ENCODE measurements around the gene FAM222B. TPM values are rescaled to one million over a fixed set of nuclear protein-coding genes. Genes with fewer than 3 reads are reported as not detected.

FAM222B gene
- total RNA-seq, 1 experiment from 2014 or later, result 94.6 TPM

GRCh38 chr17:28725660-28726225, 116.8 kb downstream of the FAM222B start (continued):
- TF ChIP-seq AFF4 (CRISPR knock-in tag; IDR thresholded peaks at IDR 0.05; ENCODE audit: borderline replicate concordance) (peak; percentile 75), ZMAT4 (CRISPR knock-in tag; IDR thresholded peaks at IDR 0.05) (peak; percentile 48; the same call in 1 of the 2 replicates), RORB (CRISPR knock-in tag; IDR thresholded peaks at IDR 0.05) (no peak), ARID4B (CRISPR knock-in tag; IDR thresholded peaks at IDR 0.05; ENCODE audit: borderline replicate concordance) (no peak; the same call in 1 of the 2 replicates), FOXP4 (CRISPR knock-in tag; IDR thresholded peaks at IDR 0.05) (peak; percentile 91)

GRCh38 chr17:28725166-28725659, 117.4 kb downstream of the FAM222B start:
- ChIA-PET POLR2A (interaction anchor here (0.5 to 6.4 kb wide), 8 partner anchors 14 to 455 kb away, joined by 3 to 310 read pairs (median 10); partner anchors contain the start of genes FAM222B, MYO18A, PHF12 and PROCA1), CTCF (interaction anchor here (0.6 to 12.2 kb wide), 10 partner anchors 8 to 391 kb away, joined by 5 to 541 read pairs (median 19); partner anchors contain the start of genes PHF12, PROCA1 and TRAF4)
- ATAC-seq (peak; percentile 0), DNase-seq (ENCODE audit: low spot score) (no peak)
- Mint-ChIP-seq H3K27ac (peak overlapping the region; percentile 98), H3K4me1 (peaks cover 54% of the 10 kb centered on the region), H3K36me3 (peaks cover 43% of the 10 kb centered on the region), H3K4me3 (peak overlapping the region; percentile 93), H3K27me3 (ENCODE audit: low read depth) (no peaks in the 10 kb centered on the region), H3K9me3 (no peaks in the 10 kb centered on the region)
- no peak for TF ChIP-seq JUN (CRISPR knock-in tag; IDR thresholded peaks at IDR 0.05)
- peak; percentile 55; the same call in 1 of the 2 replicates for TF ChIP-seq NFATC4 (CRISPR knock-in tag; IDR thresholded peaks at IDR 0.05)
- TF ChIP-seq ZBTB43 (CRISPR knock-in tag; IDR thresholded peaks at IDR 0.05), result no peak
- TF ChIP-seq KAT7 (CRISPR knock-in tag; IDR thresholded peaks at IDR 0.05; ENCODE audit: borderline replicate concordance), result no peak
- TF ChIP-seq ZNF532 (CRISPR knock-in tag; IDR thresholded peaks at IDR 0.05; ENCODE audit: borderline replicate concordance), result no peak
- TF ChIP-seq ZSCAN18 (CRISPR knock-in tag; IDR thresholded peaks at IDR 0.05), result no peak
- TF ChIP-seq ERG (CRISPR knock-in tag; IDR thresholded peaks at IDR 0.05), result peak; percentile 86; the same call in 1 of the 2 replicates

All from WTC11 (cell line).